ENCODE measurements around the gene RPA4.
"Not testable (repeated sequence)": the region's sequence is repeated elsewhere in the genome, so short reads cannot be mapped to it uniquely, and the experiment has no call there.

RPA4 gene, protein sequence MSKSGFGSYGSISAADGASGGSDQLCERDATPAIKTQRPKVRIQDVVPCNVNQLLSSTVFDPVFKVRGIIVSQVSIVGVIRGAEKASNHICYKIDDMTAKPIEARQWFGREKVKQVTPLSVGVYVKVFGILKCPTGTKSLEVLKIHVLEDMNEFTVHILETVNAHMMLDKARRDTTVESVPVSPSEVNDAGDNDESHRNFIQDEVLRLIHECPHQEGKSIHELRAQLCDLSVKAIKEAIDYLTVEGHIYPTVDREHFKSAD
- total RNA-seq: 0 to 3.0 (median 0.40) reads per million in 9 experiments

DNA sequence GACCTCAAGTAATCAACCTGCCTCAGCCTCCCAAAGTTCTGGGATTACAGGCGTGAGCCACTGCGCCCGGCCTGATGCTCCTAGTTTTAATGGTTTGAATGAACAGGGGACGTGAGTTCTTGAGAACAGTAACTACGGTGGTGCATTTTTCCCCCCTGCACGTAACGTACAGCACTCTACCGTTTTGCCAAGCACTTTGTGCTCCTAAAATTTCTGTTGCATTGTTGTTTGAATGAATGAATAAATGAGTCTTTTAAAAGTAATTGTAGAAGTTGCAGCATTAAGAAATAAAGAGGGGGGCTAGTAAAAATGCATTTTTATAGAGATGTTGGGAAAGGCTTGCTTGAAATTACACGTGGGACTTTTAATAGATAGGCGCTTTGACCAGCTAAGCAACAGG is at the start of gene RPA4:
Gene RPA4 (plus strand): TSS at position 301 of the 400 bp plus-strand sequence. CDS start 403 bp downstream, outside the sequence.
- Mint-ChIP-seq H3K27me3 (no peaks in the 10 kb centered on the region), H3K4me1 (ENCODE audit: low read depth in 2 of 2) (no peaks in the 10 kb centered on the region), H3K36me3 (ENCODE audit: insufficient read depth) (peaks cover 19% of the 10 kb centered on the region), H3K4me3 (no peak within 1 kb of the TSS), H3K27ac (no peak within 1 kb of the TSS), H3K9me3 (no peaks in the 10 kb centered on the region)
- DNase-seq (no peak), ATAC-seq (replicated peaks) (no peak)

DNA sequence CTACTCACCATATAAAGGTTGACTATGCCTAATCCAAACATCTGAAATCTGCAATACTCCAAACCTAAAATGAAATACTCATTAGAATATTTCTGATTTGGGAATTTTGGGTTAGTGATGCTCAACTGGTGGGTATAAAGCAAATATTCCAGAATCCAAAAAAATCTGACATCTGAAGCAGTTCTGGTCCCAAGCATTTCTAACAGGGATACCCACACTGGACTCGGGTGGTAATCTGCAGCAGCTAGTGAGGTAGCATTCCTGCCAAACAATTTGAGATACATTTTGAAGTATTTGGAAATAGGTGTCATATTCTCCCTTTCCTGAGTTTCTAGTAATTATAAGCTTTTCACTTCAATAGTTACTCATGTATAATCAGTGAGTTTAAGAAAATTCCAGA is 49.6 kb upstream of the RPA4 start:
- Mint-ChIP-seq H3K36me3 (ENCODE audit: insufficient read depth) (peaks cover 3% of the 10 kb centered on the region), H3K9me3 (no peaks in the 10 kb centered on the region), H3K4me3 (no peak overlapping the region), H3K27ac (no peak overlapping the region), H3K27me3 (no peaks in the 10 kb centered on the region), H3K4me1 (ENCODE audit: low read depth in 2 of 2) (peaks cover 0 to 3% of the 10 kb centered on the region in 2 donors)
- DNase-seq: no peak
- no peak for ATAC-seq (replicated peaks)

DNA sequence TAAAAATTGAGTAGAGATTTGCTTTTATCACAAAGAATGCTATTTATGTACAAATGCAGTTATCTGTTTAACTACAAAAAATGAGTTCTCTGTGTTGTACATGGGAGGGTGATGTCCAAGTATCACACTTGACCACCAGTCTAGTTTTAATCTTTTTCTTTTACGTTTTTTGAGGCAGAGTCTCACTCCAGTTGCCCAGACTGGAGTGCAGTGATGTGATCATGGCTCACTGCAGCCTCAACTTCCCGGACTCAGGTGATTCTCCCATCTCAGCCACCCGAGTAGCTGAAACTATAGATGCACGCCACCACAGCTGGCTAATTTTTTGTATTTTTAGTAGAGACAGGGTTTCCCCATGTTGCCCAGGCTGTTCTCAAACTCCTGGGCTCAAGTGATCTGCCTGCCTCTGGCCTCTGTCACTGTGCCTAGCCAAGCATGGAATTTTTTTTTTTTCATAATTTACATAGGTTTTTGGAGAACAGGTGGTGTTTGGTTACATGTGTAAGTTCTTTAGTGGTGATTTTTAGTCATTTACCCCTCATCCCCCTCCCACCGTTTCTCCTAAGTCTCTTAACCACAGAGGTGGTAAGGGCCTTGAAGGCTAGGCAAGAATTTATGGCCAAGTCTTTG is 47.9 kb upstream of the RPA4 start:
- DNase-seq: no peak
- ATAC-seq (replicated peaks): no peak
- H3K4me3 Mint-ChIP-seq: no peak overlapping the region
- peaks cover 3% of the 10 kb centered on the region for H3K36me3 Mint-ChIP-seq (ENCODE audit: insufficient read depth)
- no peaks in the 10 kb centered on the region for H3K27me3 Mint-ChIP-seq
- H3K9me3 Mint-ChIP-seq: no peaks in the 10 kb centered on the region
- H3K4me1 Mint-ChIP-seq (ENCODE audit: low read depth in 2 of 2): peaks cover 0 to 3% of the 10 kb centered on the region in 2 donors
- H3K27ac Mint-ChIP-seq: no peak overlapping the region

DNA sequence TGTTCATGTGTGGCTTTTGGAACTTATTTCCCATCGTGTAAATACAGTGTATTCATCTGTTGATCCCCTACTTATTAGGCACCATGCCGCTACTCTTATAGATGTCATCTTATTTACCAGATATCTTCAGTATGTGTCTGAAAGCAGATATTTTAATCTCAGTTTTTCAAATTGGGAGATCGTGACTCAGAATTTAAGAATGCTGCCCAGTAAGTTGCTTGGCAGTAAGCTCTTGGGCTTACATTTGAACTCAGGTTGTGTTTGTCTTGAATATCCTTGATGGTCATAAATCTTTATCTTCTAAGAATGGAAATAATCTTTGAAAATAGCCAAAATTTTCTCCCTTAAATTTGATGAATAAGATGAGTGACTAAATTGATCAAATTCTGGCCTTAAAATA is 45.9 kb upstream of the RPA4 start:
- H3K36me3 Mint-ChIP-seq (ENCODE audit: insufficient read depth): peaks cover 3% of the 10 kb centered on the region
- no peak overlapping the region for H3K27ac Mint-ChIP-seq
- no peaks in the 10 kb centered on the region for H3K27me3 Mint-ChIP-seq
- H3K4me3 Mint-ChIP-seq: no peak overlapping the region
- no peaks in the 10 kb centered on the region for H3K9me3 Mint-ChIP-seq
- ATAC-seq (replicated peaks) (no peak), DNase-seq (no peak)
- peaks cover 0 to 9% of the 10 kb centered on the region in 2 donors for H3K4me1 Mint-ChIP-seq (ENCODE audit: low read depth in 2 of 2)

DNA sequence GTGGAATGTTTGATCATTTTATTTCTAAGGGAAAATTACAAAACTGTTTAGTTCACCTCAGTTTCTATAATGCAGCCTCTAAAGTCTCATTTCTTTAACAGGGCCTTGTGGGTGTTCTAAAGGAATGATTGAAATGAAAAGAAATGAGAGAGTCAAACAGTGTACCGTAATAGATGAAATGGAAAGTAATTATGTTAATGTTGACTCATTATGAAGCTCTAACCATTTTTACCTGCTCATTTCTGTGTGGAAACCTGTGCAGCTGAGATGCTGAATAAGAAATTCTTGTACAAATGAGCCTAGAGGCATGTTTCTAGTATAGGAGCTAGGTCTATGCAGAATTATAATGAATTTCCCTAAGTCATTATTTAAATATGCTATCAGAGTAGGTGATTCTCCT is 45.2 kb upstream of the RPA4 start:
- peaks cover 0 to 9% of the 10 kb centered on the region in 2 donors for H3K4me1 Mint-ChIP-seq (ENCODE audit: low read depth in 2 of 2)
- no peak for ATAC-seq (replicated peaks)
- no peak overlapping the region for H3K27ac Mint-ChIP-seq
- H3K9me3 Mint-ChIP-seq: no peaks in the 10 kb centered on the region
- H3K4me3 Mint-ChIP-seq: no peak overlapping the region
- H3K27me3 Mint-ChIP-seq: no peaks in the 10 kb centered on the region
- peaks cover 3% of the 10 kb centered on the region for H3K36me3 Mint-ChIP-seq (ENCODE audit: insufficient read depth)
- DNase-seq: no peak

DNA sequence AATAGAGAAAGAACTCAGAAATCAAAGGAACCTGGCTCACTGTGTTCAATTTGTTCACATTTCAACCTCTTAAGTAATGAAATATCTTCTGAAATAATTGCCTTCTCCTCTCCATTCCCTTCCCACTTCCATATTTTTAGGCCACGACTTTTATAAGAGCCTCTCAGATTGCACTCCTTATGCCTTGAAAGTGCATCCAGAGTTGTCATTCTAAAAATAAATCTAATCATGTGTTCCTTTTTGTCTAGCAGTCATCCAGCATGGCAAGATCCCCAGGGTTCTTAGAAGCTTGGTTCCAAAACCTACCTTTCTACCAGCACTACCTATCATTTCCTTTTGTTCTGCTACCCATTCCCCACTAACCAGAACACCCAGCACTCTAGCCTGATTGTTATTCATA is 42.4 kb upstream of the RPA4 start:
- Mint-ChIP-seq H3K4me3 (no peak overlapping the region), H3K9me3 (no peaks in the 10 kb centered on the region), H3K4me1 (ENCODE audit: low read depth in 2 of 2) (peaks cover 0 to 9% of the 10 kb centered on the region in 2 donors), H3K36me3 (ENCODE audit: insufficient read depth) (peaks cover 3% of the 10 kb centered on the region), H3K27me3 (no peaks in the 10 kb centered on the region), H3K27ac (no peak overlapping the region)
- no peak for ATAC-seq (replicated peaks)
- DNase-seq: no peak

DNA sequence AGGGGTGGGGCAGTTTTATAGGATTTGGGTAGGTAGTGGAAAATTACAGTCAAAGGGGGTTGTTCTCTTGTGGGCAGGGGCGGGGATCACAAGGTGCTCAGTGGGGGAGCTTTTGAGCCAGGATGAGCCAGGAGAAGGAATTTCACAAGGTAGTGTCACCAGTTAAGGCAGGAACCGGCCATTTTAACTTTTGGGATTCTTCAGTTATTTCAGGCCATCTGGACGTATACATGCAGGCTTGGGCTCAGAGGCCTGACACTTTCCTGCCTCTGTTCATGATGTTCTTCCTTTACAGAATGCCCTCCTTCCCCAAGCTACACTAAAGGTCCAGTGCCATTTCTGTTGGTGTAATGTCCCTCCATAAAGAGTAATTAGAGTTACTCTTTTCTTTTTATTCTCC is 41.8 kb upstream of the RPA4 start:
- not testable (repeated sequence) for DNase-seq; H3K27me3 Mint-ChIP-seq; H3K4me3 Mint-ChIP-seq; H3K4me1 Mint-ChIP-seq (ENCODE audit: low read depth in 2 of 2); ATAC-seq (replicated peaks); H3K9me3 Mint-ChIP-seq; H3K36me3 Mint-ChIP-seq (ENCODE audit: insufficient read depth); H3K27ac Mint-ChIP-seq

DNA sequence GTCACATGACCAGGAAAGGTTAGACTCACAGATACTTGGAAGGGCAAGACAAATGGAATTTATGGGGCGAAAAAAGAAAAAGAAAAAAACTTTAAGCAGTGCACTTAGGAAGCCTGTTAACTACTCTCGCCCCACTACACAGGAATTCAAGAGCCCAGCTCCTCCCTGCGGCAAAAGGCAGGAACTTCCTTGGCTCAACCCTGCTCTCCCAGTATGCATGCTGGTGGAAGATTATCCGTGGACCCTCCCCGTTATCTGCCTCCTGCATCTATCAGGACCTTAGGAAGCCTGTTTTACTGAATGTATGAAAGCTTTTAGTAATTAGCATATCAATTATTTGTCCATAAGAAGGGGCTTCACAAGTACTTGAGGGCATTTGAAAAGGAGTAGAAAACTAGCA is 40.1 kb upstream of the RPA4 start:
- Mint-ChIP-seq H3K4me1 (ENCODE audit: low read depth in 2 of 2) (peaks cover 0 to 9% of the 10 kb centered on the region in 2 donors), H3K27me3 (no peaks in the 10 kb centered on the region), H3K4me3 (no peak overlapping the region), H3K36me3 (ENCODE audit: insufficient read depth) (no peaks in the 10 kb centered on the region), H3K9me3 (no peaks in the 10 kb centered on the region), H3K27ac (no peak overlapping the region)
- no peak for DNase-seq
- no peak for ATAC-seq (replicated peaks)

DNA sequence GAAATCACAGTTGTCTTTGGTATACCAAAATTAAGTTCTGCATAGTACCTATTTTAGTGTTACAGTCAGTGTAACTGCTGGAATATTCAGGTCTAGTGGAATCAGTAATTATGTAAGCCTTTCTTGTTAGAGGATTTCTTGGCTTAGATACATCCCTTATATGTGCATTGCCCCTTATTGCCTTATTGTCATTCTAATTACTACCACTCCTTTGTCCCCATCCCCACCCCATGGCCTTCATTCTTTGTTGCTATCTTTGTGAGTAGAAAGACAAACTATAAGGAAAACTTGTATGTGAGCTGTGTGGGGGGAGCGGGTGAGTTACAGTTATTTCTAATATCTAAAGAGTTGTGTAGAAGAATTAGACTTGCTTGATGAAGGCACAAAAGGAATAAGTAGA is 36.9 kb upstream of the RPA4 start:
- H3K9me3 Mint-ChIP-seq: no peaks in the 10 kb centered on the region
- no peaks in the 10 kb centered on the region for H3K36me3 Mint-ChIP-seq (ENCODE audit: insufficient read depth)
- H3K4me1 Mint-ChIP-seq (ENCODE audit: low read depth in 2 of 2): no peaks in the 10 kb centered on the region
- no peak overlapping the region for H3K27ac Mint-ChIP-seq
- no peak overlapping the region for H3K4me3 Mint-ChIP-seq
- H3K27me3 Mint-ChIP-seq: no peaks in the 10 kb centered on the region
- no peak for DNase-seq
- no peak for ATAC-seq (replicated peaks)

DNA sequence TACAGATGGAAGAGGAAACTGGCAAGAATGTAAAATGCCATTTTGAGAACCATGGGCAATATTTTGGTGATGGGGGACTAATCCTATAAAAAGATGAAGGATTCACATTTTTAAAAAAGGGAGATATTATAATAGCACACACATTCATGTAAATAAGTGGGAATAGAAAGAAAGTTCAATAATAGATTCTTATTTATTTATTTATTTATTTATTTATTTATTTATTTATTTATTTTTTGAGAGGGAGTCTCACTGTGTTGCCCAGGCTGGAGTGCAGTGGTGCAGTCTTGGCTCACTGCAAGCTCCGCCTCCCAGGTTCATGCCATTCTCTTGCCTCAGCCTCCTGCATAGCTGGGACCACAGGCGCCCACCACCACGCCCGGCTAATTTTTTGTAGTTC is 24.3 kb upstream of the RPA4 start:
- H3K4me3 Mint-ChIP-seq; H3K27me3 Mint-ChIP-seq; ATAC-seq (replicated peaks); H3K9me3 Mint-ChIP-seq; DNase-seq; H3K4me1 Mint-ChIP-seq (ENCODE audit: low read depth in 2 of 2); H3K36me3 Mint-ChIP-seq (ENCODE audit: insufficient read depth); H3K27ac Mint-ChIP-seq: not testable (repeated sequence)

DNA sequence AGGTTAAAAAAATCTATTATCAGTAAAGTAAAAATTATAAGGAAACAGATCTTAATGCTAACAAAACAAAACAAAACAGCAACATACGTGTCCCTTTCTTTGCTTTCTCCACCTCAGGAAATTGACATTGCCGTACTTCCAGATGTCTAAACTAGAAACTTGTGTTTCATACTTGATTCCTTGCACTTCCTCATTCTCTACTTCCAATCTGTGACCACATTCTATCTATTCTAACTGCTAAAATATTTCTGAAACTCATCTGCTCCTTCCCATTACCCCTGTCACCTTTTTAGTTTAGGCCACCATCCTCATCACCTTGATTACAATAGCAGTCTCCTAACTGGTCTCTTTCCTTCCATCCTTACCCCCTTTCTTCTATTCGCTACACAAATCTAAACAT is 22.5 kb upstream of the RPA4 start:
- Mint-ChIP-seq H3K4me3 (no peak overlapping the region), H3K9me3 (no peaks in the 10 kb centered on the region), H3K36me3 (ENCODE audit: insufficient read depth) (no peaks in the 10 kb centered on the region), H3K27me3 (no peaks in the 10 kb centered on the region), H3K27ac (no peak overlapping the region), H3K4me1 (ENCODE audit: low read depth in 2 of 2) (peaks cover 5 to 8% of the 10 kb centered on the region in 2 donors)
- no peak for ATAC-seq (replicated peaks)
- no peak for DNase-seq

DNA sequence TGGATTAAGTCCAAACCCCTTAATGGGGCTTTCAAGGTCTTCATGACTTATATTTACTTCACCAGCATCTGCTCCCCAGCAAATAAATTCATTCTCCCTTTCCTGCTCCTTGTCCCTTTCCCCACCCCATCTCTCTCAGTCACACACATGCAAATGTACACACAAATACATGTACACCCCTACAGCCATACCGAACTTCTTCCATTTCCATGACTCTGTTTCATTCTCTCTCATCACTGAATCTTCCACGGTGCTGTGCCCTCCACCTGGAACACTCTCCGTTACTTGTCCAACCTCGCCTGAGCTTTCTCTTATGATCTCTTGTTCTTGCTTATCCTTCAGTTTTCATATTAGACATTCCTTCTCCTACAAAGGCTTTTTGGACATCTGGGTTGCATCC is 22.0 kb upstream of the RPA4 start:
- H3K27me3 Mint-ChIP-seq: no peaks in the 10 kb centered on the region
- no peak overlapping the region for H3K4me3 Mint-ChIP-seq
- DNase-seq (no peak), ATAC-seq (replicated peaks) (no peak)
- no peaks in the 10 kb centered on the region for H3K9me3 Mint-ChIP-seq
- H3K27ac Mint-ChIP-seq: no peak overlapping the region
- no peaks in the 10 kb centered on the region for H3K36me3 Mint-ChIP-seq (ENCODE audit: insufficient read depth)
- peaks cover 5 to 8% of the 10 kb centered on the region in 2 donors for H3K4me1 Mint-ChIP-seq (ENCODE audit: low read depth in 2 of 2)

DNA sequence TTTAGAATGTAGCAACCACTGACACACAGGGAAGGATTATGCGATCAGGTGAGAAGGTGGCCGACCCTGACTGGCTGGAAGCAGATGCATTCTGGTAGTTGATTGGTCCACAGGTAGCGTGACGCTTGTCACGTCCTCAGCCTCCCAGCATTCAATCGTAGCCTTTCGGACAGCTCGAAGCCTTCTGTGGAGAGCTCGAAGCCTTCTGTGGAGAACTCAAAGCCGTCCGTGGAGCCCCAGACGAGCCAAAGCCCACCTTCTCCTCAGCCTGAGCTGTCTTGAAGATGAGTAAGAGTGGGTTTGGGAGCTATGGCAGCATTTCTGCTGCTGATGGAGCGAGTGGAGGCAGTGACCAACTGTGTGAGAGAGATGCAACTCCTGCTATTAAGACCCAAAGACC is 319 bp downstream of the RPA4 start:
- DNase-seq: no peak
- H3K9me3 Mint-ChIP-seq: no peaks in the 10 kb centered on the region
- no peaks in the 10 kb centered on the region for H3K4me1 Mint-ChIP-seq (ENCODE audit: low read depth in 2 of 2)
- H3K36me3 Mint-ChIP-seq (ENCODE audit: insufficient read depth): peaks cover 19% of the 10 kb centered on the region
- no peaks in the 10 kb centered on the region for H3K27me3 Mint-ChIP-seq
- ATAC-seq (replicated peaks): no peak
- H3K4me3 Mint-ChIP-seq: no peak overlapping the region
- no peak overlapping the region for H3K27ac Mint-ChIP-seq

DNA sequence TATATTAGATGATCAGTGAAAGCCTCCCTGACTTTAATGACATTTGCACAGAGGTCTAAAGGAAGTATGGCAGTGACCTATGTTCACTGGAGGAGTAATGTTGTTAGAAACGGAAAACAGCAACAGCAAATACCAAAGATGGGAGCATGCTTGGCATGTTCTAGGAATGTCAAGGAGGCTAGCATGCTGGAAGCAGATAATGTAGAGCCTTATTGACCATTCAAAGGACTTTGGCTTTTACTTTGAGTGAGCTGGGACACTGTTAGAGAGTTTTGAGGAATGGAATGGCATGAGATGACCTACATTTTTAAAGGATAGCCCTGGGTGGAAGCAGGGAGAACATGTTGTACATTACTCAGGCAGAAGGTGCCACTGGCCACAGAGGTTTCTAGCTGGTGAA is 6.0 kb downstream of the RPA4 start:
- H3K4me1 Mint-ChIP-seq (ENCODE audit: low read depth in 2 of 2): no peaks in the 10 kb centered on the region
- H3K27me3 Mint-ChIP-seq: no peaks in the 10 kb centered on the region
- no peaks in the 10 kb centered on the region for H3K9me3 Mint-ChIP-seq
- no peak overlapping the region for H3K27ac Mint-ChIP-seq
- DNase-seq: no peak
- H3K36me3 Mint-ChIP-seq (ENCODE audit: insufficient read depth): no peaks in the 10 kb centered on the region
- no peak for ATAC-seq (replicated peaks)
- no peak overlapping the region for H3K4me3 Mint-ChIP-seq

Measured in effector memory CD8-positive, alpha-beta T cell (primary cell).